Activated CD4-positive, alpha-beta T cell treated with anti-CD3 and anti-CD28 coated beads for 4 hours (primary cell): ENCODE measurements around the gene ELF5.

Experiments used
- DNase-seq, 2 donors: peaks; one replicate each; pipeline ENCODE4 v3.0.0-alpha.2; 2020

Gene ELF5

GRCh38 chr11:34513682-34514449 is at the start of gene ELF5:
Gene ELF5 (minus strand): TSS chr11:34513794. CDS start chr11:34505749, 8,045 bp downstream.
- DNase-seq = no peak

- DNase-seq = no peak
Observed at GRCh38 chr11:34562976-34563375, 49.4 kb upstream of the ELF5 start.

- no peak for DNase-seq
Observed at GRCh38 chr11:34560511-34560910, 46.9 kb upstream of the ELF5 start.

GRCh38 chr11:34558673-34559072 is 45.1 kb upstream of the ELF5 start:
- no peak for DNase-seq

- no peak for DNase-seq
Observed at GRCh38 chr11:34558211-34558610, 44.6 kb upstream of the ELF5 start.

GRCh38 chr11:34552270-34552669 is 38.7 kb upstream of the ELF5 start:
- DNase-seq = no peak

GRCh38 chr11:34549271-34549670 is 35.7 kb upstream of the ELF5 start:
- DNase-seq = no peak

GRCh38 chr11:34548278-34548677 is 34.7 kb upstream of the ELF5 start:
- no peak for DNase-seq

GRCh38 chr11:34546511-34547209 is 33.1 kb upstream of the ELF5 start:
- no peak for DNase-seq

GRCh38 chr11:34542089-34542488 is 28.5 kb upstream of the ELF5 start:
- DNase-seq = no peak

- no peak for DNase-seq
Observed at GRCh38 chr11:34540870-34541269, 27.3 kb upstream of the ELF5 start.

- no peak for DNase-seq
Observed at GRCh38 chr11:34537636-34538035, 24.0 kb upstream of the ELF5 start.

- DNase-seq = no peak
Observed at GRCh38 chr11:34536056-34536455, 22.5 kb upstream of the ELF5 start.

- DNase-seq = no peak
Observed at GRCh38 chr11:34534826-34535225, 21.2 kb upstream of the ELF5 start.

GRCh38 chr11:34531663-34532062 is 18.1 kb upstream of the ELF5 start:
- no peak for DNase-seq

GRCh38 chr11:34530545-34531234 is 17.1 kb upstream of the ELF5 start:
- DNase-seq = no peak

- DNase-seq = no peak
Observed at GRCh38 chr11:34529643-34530042, 16.0 kb upstream of the ELF5 start.

GRCh38 chr11:34528072-34528471 is 14.5 kb upstream of the ELF5 start:
- DNase-seq = no peak

- DNase-seq = no peak
Observed at GRCh38 chr11:34525888-34526657, 12.5 kb upstream of the ELF5 start.

GRCh38 chr11:34525098-34525497 is 11.5 kb upstream of the ELF5 start:
- no peak for DNase-seq

GRCh38 chr11:34524696-34525095 is 11.1 kb upstream of the ELF5 start:
- DNase-seq = no peak

- DNase-seq = no peak
Observed at GRCh38 chr11:34523053-34523452, 9.5 kb upstream of the ELF5 start.

GRCh38 chr11:34522188-34522587 is 8.6 kb upstream of the ELF5 start:
- no peak for DNase-seq
